OCI-LY3 (cell line): ENCODE measurements around the gene BCLAF1.

ENCODE experiments used
- H2AFZ ChIP-seq: fragments of 200-600, 300-600 bp; shearing (Covaris generic); 2 replicates; pipeline ENCODE4 v1.6.0; 2014; ENCODE audit warnings: antibody characterized with exemption, low read depth, low read length
- H3K27ac ChIP-seq: fragments of 200-600, 300-600 bp; sonication (generic); 2 replicates; pipeline ENCODE4 v1.5.1; 2014; ENCODE audit warnings: mild to moderate bottlenecking, low read length, moderate library complexity, mixed read lengths
- H3K27me3 ChIP-seq: fragments of 200-600, 300-600 bp; sonication (generic); 2 replicates; pipeline ENCODE4 v1.6.1; 2014; ENCODE audit warnings: low read depth, low read length, mixed read lengths
- H3K36me3 ChIP-seq: fragments of 200-600, 300-600 bp; sonication (generic); replicated peaks from 2 replicates; pipeline ENCODE3; 2014; ENCODE audit warnings: low read depth, low read length, mixed read lengths
- H3K4me1 ChIP-seq: fragments of 300-600, 200-600 bp; sonication (generic); 2 replicates; pipeline ENCODE4 v1.6.1; 2014; ENCODE audit warnings: low read length, mixed read lengths
- H3K4me2 ChIP-seq: fragments of 200-600, 300-600 bp; sonication (generic); 2 replicates; pipeline ENCODE4 v1.6.1; 2014; ENCODE audit warnings: low read length, mixed read lengths
- H3K4me3 ChIP-seq: fragments of 300-600, 200-600 bp; sonication (generic); 2 replicates; pipeline ENCODE4 v1.5.1; 2014; ENCODE audit warnings: antibody characterized with exemption, mild to moderate bottlenecking, low read length, moderate library complexity
- H3K79me2 ChIP-seq: fragments of 300-600, 200-600 bp; shearing (Covaris generic); 2 replicates; pipeline ENCODE4 v1.6.1; 2014; ENCODE audit warnings: mild to moderate bottlenecking, low read length, mixed read lengths
- H3K9ac ChIP-seq: fragments of 300-600, 200-600 bp; shearing (Covaris generic); 2 replicates; pipeline ENCODE4 v1.6.0; 2014; ENCODE audit warnings: mild to moderate bottlenecking, low read length, moderate library complexity
- H3K9me3 ChIP-seq: fragments of 200-600, 300-600 bp; shearing (Covaris generic); 2 replicates; pipeline ENCODE4 v1.6.1; 2014; ENCODE audit warnings: low read length, mixed read lengths; ENCODE audit not compliant: insufficient read depth
- H4K20me1 ChIP-seq: fragments of 200-600, 300-600 bp; sonication (generic); 2 replicates; pipeline ENCODE4 v1.6.1; 2016; ENCODE audit warnings: low read length, mixed read lengths; ENCODE audit not compliant: insufficient read depth
- EZH2phosphoT487 ChIP-seq: fragments of 200-600 bp; shearing (Covaris generic); IDR thresholded peaks from 2 replicates; pipeline ENCODE4 v1.6.1; 2018; ENCODE audit warnings: antibody characterized with exemption, mixed run types, low read depth
- TF ChIP-seq, protein P1 (sequence below): fragments of 200-600, 300-600 bp; sonication (generic); IDR thresholded peaks from 2 replicates; pipeline ENCODE4 v1.5.1; 2014; ENCODE audit warnings: antibody characterized with exemption, low read length, low read depth

BCLAF1 gene

DNA sequence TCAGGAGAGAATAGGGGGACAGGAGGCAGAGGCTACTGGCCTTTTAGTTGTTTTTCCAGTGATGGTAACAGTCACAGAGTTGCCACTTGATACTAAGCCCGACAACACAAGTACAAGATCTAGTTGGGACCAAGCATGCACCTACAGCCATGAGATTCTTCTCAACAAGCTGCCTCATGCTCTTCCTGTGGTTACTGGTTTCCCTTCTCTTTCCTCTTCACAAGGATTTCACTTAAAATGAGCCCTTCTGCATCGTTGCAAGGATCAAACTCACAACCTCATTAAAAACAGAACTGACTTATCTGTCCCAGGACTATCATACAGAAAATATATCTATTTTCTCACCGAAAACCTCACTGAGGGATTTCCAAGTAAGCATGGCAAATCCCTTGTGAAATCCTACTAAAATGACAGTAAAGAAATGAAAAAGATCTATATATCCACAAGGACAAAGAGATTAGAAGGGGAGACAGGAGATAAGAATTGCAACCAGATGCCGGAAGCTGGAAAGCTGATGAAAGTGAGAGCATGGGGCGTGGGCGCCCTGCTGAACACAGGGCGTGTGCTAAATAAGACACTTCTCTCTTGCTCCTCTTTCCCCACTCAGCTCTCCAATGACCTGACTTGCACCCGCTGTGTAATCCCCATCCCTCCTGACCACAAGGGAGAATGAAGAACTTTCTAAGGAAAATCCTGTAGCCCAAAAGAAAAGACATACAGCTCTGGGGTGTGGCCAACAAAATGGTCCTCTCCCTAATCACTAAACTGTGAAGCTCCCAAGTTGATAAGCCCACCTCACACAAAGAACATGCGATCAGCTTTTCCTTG is 53.0 kb downstream of the BCLAF1 start:
- H3K9me3 ChIP-seq, result no peaks in the 10 kb centered on the region
- no peak overlapping the region for H3K4me3 ChIP-seq
- H3K79me2 ChIP-seq, result no peaks in the 10 kb centered on the region
- TF ChIP-seq EZH2phosphoT487, result no peak
- TF ChIP-seq, protein P1, sequence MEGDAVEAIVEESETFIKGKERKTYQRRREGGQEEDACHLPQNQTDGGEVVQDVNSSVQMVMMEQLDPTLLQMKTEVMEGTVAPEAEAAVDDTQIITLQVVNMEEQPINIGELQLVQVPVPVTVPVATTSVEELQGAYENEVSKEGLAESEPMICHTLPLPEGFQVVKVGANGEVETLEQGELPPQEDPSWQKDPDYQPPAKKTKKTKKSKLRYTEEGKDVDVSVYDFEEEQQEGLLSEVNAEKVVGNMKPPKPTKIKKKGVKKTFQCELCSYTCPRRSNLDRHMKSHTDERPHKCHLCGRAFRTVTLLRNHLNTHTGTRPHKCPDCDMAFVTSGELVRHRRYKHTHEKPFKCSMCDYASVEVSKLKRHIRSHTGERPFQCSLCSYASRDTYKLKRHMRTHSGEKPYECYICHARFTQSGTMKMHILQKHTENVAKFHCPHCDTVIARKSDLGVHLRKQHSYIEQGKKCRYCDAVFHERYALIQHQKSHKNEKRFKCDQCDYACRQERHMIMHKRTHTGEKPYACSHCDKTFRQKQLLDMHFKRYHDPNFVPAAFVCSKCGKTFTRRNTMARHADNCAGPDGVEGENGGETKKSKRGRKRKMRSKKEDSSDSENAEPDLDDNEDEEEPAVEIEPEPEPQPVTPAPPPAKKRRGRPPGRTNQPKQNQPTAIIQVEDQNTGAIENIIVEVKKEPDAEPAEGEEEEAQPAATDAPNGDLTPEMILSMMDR, result no peak
- H3K36me3 ChIP-seq, result peaks cover 16% of the 10 kb centered on the region
- H3K27me3 ChIP-seq, result no peaks in the 10 kb centered on the region
- H3K9ac ChIP-seq, result no peak overlapping the region
- no peak overlapping the region for H3K4me2 ChIP-seq
- H3K27ac ChIP-seq, result no peak overlapping the region
- no peaks in the 10 kb centered on the region for H4K20me1 ChIP-seq
- H3K4me1 ChIP-seq, result no peaks in the 10 kb centered on the region
- no peak overlapping the region for H2AFZ ChIP-seq

DNA sequence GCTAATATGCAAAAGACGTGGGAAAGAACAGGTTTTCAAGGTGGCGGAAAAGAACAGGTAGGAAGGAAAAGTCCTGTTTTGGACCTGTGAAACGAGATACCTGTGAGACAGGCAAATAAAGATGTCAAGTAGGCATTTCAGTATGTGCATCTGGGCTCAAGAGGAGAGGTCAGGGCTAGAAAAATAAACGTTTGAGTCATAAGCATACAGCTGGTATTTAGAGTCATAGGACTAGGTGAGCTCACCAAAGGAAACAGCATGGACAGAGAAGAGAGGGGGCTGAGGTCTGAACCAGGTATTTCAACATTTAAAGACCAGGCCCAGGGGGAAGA is 54.4 kb downstream of the BCLAF1 start:
- no peak overlapping the region for H3K4me2 ChIP-seq
- no peak overlapping the region for H3K27ac ChIP-seq
- no peaks in the 10 kb centered on the region for H3K79me2 ChIP-seq
- TF ChIP-seq EZH2phosphoT487, result no peak
- TF ChIP-seq, protein P1, result no peak
- H3K27me3 ChIP-seq, result no peaks in the 10 kb centered on the region
- H3K4me3 ChIP-seq, result no peak overlapping the region
- H3K4me1 ChIP-seq, result no peaks in the 10 kb centered on the region
- peaks cover 13% of the 10 kb centered on the region for H3K36me3 ChIP-seq
- no peak overlapping the region for H2AFZ ChIP-seq
- no peaks in the 10 kb centered on the region for H4K20me1 ChIP-seq
- H3K9ac ChIP-seq, result no peak overlapping the region
- no peaks in the 10 kb centered on the region for H3K9me3 ChIP-seq

DNA sequence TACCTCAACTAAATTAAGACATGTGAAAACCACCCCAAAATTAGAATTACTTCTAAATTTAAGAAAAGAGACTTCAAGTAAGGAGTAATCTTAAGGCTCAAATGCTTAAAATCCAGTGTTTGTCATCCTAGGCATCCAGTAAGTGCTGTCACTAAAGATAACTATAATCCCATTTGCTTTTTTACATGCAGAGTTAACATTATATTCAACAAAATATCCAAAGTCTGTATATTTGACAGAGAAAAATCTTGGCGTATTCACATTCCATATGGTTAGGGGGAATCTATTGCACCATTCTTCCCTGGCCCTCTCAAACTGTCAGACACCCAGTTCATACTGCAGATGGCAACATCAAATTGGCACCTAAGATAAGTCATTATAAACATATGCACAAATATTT is 56.9 kb downstream of the BCLAF1 start:
- peaks cover 16% of the 10 kb centered on the region for H3K4me1 ChIP-seq
- H3K9me3 ChIP-seq, result no peaks in the 10 kb centered on the region
- H4K20me1 ChIP-seq, result no peaks in the 10 kb centered on the region
- TF ChIP-seq, protein P1, result no peak
- no peak for TF ChIP-seq EZH2phosphoT487
- H2AFZ ChIP-seq, result no peak overlapping the region
- no peaks in the 10 kb centered on the region for H3K27me3 ChIP-seq
- H3K4me2 ChIP-seq, result no peak overlapping the region
- no peaks in the 10 kb centered on the region for H3K79me2 ChIP-seq
- H3K27ac ChIP-seq, result no peak overlapping the region
- peaks cover 14% of the 10 kb centered on the region for H3K36me3 ChIP-seq
- H3K9ac ChIP-seq, result no peak overlapping the region
- H3K4me3 ChIP-seq, result no peak overlapping the region

DNA sequence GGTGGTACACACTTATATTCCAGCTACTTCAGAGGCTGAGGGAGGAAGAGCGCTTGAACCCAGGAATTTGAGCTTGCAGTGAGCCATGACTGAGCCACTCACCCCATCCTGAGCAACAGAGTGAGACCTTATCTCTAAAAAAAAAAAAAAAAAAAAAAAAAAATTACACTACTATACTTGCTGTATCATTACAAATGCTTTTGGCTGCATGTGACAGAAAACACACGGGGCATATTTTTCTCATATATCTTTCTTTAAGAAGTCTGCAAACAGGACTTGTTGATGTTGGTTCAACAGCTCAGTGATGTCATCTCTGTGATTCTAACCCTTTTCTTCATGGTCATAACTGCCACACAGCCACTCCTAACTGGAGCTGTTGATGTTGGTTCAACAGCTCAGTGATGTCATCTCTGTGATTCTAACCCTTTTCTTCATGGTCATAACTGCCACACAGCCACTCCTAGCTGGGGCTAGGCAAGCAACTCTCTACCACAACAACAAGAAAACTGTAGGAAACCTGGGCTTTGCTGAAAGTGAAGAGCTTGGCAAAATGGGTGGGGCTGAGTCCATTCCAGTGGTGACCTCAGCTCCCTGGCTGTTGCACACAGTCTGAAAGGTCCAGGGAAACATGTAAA is 59.3 kb downstream of the BCLAF1 start:
- no peak overlapping the region for H3K27ac ChIP-seq
- no peaks in the 10 kb centered on the region for H3K9me3 ChIP-seq
- H3K4me1 ChIP-seq, result peaks cover 25% of the 10 kb centered on the region
- H4K20me1 ChIP-seq, result no peaks in the 10 kb centered on the region
- no peak for TF ChIP-seq EZH2phosphoT487
- TF ChIP-seq, protein P1, result no peak
- no peaks in the 10 kb centered on the region for H3K79me2 ChIP-seq
- H3K36me3 ChIP-seq, result peaks cover 10% of the 10 kb centered on the region
- H3K4me2 ChIP-seq, result no peak overlapping the region
- H3K27me3 ChIP-seq, result no peaks in the 10 kb centered on the region
- no peak overlapping the region for H3K4me3 ChIP-seq
- H3K9ac ChIP-seq, result no peak overlapping the region
- H2AFZ ChIP-seq, result no peak overlapping the region
